HG03175 (cell line): ENCODE measurements around the gene JAKMIP3.
"Not testable (repeated sequence)": the region's sequence is repeated elsewhere in the genome, so short reads cannot be mapped to it uniquely, and the experiment has no call there.

Experiments
- ATAC-seq: cut with Tn5 transposase; IDR thresholded peaks from one replicate; pipeline ENCODE4 v1.9.1; 2021; ENCODE audit warnings: mild to moderate bottlenecking, moderate library complexity; ENCODE audit not compliant: unreplicated experiment

Gene JAKMIP3

GRCh38 chr10:132064082-132064755 is 1.5 kb upstream of the JAKMIP3 start:
- ATAC-seq = no peak

GRCh38 chr10:132064771-132065437 is 842 bp upstream of the JAKMIP3 start:
- ATAC-seq = no peak

GRCh38 chr10:132066186-132066585 is 440 bp downstream of the JAKMIP3 start:
- ATAC-seq = no peak

GRCh38 chr10:132066812-132067211 is 1.1 kb downstream of the JAKMIP3 start:
- ATAC-seq = no peak

GRCh38 chr10:132068431-132069121 is 2.8 kb downstream of the JAKMIP3 start:
- no peak for ATAC-seq

GRCh38 chr10:132069122-132069848 is 3.5 kb downstream of the JAKMIP3 start:
- ATAC-seq = no peak

- ATAC-seq = no peak
Measured at GRCh38 chr10:132069849-132070182, 4.1 kb downstream of the JAKMIP3 start.

- ATAC-seq = no peak
Measured at GRCh38 chr10:132070724-132071123, 5.0 kb downstream of the JAKMIP3 start.

GRCh38 chr10:132071667-132072066 is 5.9 kb downstream of the JAKMIP3 start:
- ATAC-seq = no peak

- no peak for ATAC-seq
Measured at GRCh38 chr10:132075909-132076577, 10.3 kb downstream of the JAKMIP3 start.

- ATAC-seq = no peak
Measured at GRCh38 chr10:132076578-132077081, 10.9 kb downstream of the JAKMIP3 start.

- no peak for ATAC-seq
Measured at GRCh38 chr10:132077091-132077490, 11.3 kb downstream of the JAKMIP3 start.

GRCh38 chr10:132078746-132079345 is 13.1 kb downstream of the JAKMIP3 start:
- ATAC-seq = no peak

GRCh38 chr10:132084384-132084783 is 18.6 kb downstream of the JAKMIP3 start:
- not testable (repeated sequence) for ATAC-seq

GRCh38 chr10:132093236-132093635 is 27.5 kb downstream of the JAKMIP3 start:
- ATAC-seq = not testable (repeated sequence)

GRCh38 chr10:132094581-132095234 is 29.0 kb downstream of the JAKMIP3 start:
- ATAC-seq = no peak

GRCh38 chr10:132095403-132096113 is 29.8 kb downstream of the JAKMIP3 start:
- ATAC-seq = no peak

GRCh38 chr10:132096223-132096622 is 30.5 kb downstream of the JAKMIP3 start:
- no peak for ATAC-seq

GRCh38 chr10:132096863-132097478 is 31.2 kb downstream of the JAKMIP3 start:
- no peak for ATAC-seq
